ENCODE data around the gene ATP1A3.

ATP1A3 gene

DNA sequence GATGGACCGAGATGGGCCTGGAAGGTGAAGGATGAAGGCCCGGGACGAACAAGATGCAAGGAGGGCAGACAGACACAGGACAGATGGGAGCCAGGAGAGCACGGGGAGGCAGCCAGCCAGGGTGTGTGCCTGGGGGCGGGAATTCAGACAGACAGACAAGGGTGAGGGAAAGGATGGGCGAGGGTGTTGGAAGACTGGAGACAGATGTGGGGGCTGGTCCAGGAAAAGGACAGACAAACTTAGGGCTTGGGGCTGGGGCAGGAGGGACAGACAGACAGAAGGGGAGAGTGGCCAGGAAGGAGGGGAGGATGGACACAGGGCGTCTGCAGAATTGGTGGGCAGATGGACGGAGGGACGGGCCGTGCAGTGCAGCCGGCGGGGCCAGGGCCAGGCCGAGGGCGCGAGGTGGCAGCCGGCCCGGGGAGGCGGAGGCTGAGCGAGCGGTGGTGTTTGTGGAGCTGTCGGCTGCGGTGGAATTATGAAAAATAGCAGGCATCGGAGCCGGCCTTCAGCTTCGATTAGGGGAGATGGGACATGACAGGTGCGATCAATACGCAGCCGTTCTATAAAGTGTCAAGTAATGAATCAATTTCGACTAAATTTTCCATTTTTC, 61.2 kb downstream of the ATP1A3 start:
- H3K79me1 ChIP-seq (ENCODE audit: low read length), result no peaks in the 10 kb centered on the region
- no peak for DNase-seq
- no peak overlapping the region for H2AK5ac ChIP-seq (ENCODE audit: low read length)
- H3K36me3 ChIP-seq (ENCODE audit: control insufficient read depth, insufficient read depth, low read length), result no peaks in the 10 kb centered on the region
- no peak overlapping the region for H2BK120ac ChIP-seq (ENCODE audit: low read depth, low read length)
- no peak overlapping the region for H3K23ac ChIP-seq (ENCODE audit: low read length)
- no CpG with 5 or more reads among the region's 29 CpGs for WGBS (ENCODE audit: extremely low coverage, insufficient coverage, low lambda C conversion rate)
- no peak overlapping the region for H3K27ac ChIP-seq (ENCODE audit: low read depth, low read length)
- no peak overlapping the region for H3K4me2 ChIP-seq (ENCODE audit: low read length)
- H3K4ac ChIP-seq (ENCODE audit: low read depth, low read length), result no peak overlapping the region
- no peak overlapping the region for H3K18ac ChIP-seq (ENCODE audit: low read length)
- H3K27me3 ChIP-seq (ENCODE audit: insufficient read depth, low read length, poor library complexity), result peaks cover 74% of the 10 kb centered on the region
- no peak overlapping the region for H3K4me3 ChIP-seq (ENCODE audit: low read length)
- no peak overlapping the region for H3K9ac ChIP-seq (ENCODE audit: low read length)
- H3K4me1 ChIP-seq (ENCODE audit: control insufficient read depth, low read depth, low read length), result peaks cover 2% of the 10 kb centered on the region
- H4K5ac ChIP-seq (ENCODE audit: low read length), result no peak overlapping the region
- no peak overlapping the region for H3K56ac ChIP-seq (ENCODE audit: low read length)
- no peak overlapping the region for H2BK5ac ChIP-seq (ENCODE audit: low read length)
- H2BK15ac ChIP-seq (replicated peaks; ENCODE audit: low read depth), result no peak overlapping the region
- H3K79me2 ChIP-seq (ENCODE audit: control insufficient read depth, insufficient read depth, low read length), result no peaks in the 10 kb centered on the region
- no peak overlapping the region for H4K8ac ChIP-seq (ENCODE audit: low read depth, low read length)

DNA sequence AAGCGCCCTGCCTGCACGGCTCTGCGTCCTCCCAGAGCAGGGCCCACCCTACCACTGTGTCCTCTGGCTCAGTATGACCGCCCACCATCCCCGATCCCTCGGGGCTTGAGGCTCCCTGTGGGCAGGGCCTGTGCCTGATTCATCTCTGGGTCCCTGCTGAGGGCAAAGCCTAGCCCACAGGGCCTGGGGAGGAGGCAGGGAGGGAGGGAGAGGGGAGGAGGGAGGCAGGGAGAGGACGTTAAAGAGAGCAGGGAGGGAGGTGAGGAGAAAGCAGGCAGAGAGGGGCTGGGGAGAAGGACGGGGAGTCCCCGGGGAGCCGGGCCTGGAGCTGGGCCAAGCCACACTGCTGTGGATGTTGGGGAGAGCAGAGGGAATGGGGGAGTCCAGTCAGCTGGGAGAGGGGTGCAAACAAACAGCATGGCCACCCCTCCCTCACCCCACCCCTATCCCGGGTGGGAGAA, 61.7 kb downstream of the ATP1A3 start:
- Histone ChIP-seq H2BK5ac (ENCODE audit: low read length) (no peak overlapping the region), H3K27me3 (ENCODE audit: insufficient read depth, low read length, poor library complexity) (peaks cover 73% of the 10 kb centered on the region), H3K27ac (ENCODE audit: low read depth, low read length) (no peak overlapping the region), H4K8ac (ENCODE audit: low read depth, low read length) (no peak overlapping the region), H3K4ac (ENCODE audit: low read depth, low read length) (no peak overlapping the region), H3K18ac (ENCODE audit: low read length) (no peak overlapping the region), H3K79me2 (ENCODE audit: control insufficient read depth, insufficient read depth, low read length) (no peaks in the 10 kb centered on the region), H3K56ac (ENCODE audit: low read length) (no peak overlapping the region), H3K79me1 (ENCODE audit: low read length) (no peaks in the 10 kb centered on the region), H3K4me1 (ENCODE audit: control insufficient read depth, low read depth, low read length) (peaks cover 2% of the 10 kb centered on the region), H3K4me3 (ENCODE audit: low read length) (no peak overlapping the region), H3K4me2 (ENCODE audit: low read length) (no peak overlapping the region), H2BK120ac (ENCODE audit: low read depth, low read length) (no peak overlapping the region), H3K9ac (ENCODE audit: low read length) (no peak overlapping the region), H3K36me3 (ENCODE audit: control insufficient read depth, insufficient read depth, low read length) (no peaks in the 10 kb centered on the region), H2AK5ac (ENCODE audit: low read length) (no peak overlapping the region), H2BK15ac (replicated peaks; ENCODE audit: low read depth) (no peak overlapping the region), H4K5ac (ENCODE audit: low read length) (no peak overlapping the region), H3K23ac (ENCODE audit: low read length) (no peak overlapping the region)
- WGBS (ENCODE audit: extremely low coverage, insufficient coverage, low lambda C conversion rate), result no CpG with 5 or more reads among the region's 11 CpGs
- DNase-seq, result no peak

DNA sequence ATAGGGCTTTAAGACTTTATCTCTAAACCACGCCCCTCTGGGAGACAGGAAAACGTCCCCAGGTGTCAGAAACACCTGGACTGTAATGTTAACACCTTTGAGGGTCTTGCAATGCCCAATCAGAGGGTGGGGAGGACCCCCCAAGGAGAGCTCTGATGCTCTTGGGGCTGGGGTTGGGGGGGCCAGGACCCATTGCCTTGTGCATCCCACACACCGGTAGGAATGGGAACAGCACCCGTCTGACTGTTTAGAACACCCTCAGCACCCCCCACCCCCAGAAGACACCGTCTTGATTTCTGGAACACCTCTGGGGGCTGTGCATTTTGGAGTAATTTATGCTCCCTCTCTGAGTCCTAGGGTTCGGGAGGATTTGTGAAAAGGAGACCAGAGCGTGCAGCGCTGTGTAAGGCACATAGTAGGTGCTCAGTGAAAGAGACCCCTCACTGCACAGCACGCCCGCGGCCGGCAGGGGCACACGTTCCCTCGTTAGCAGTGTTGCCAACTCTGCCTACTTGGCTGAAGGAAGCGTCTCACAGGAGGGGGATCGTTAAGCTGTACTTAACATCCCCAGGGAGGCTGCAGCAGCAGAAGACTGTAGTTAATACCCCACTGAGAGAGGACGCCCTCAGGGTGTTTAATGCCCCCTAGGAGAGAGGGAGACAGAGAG, 63.0 kb downstream of the ATP1A3 start:
- Histone ChIP-seq H4K8ac (ENCODE audit: low read depth, low read length) (no peak overlapping the region), H3K27ac (ENCODE audit: low read depth, low read length) (no peak overlapping the region), H4K5ac (ENCODE audit: low read length) (no peak overlapping the region), H3K79me1 (ENCODE audit: low read length) (no peaks in the 10 kb centered on the region), H3K18ac (ENCODE audit: low read length) (no peak overlapping the region), H2BK120ac (ENCODE audit: low read depth, low read length) (no peak overlapping the region), H3K9ac (ENCODE audit: low read length) (no peak overlapping the region), H2BK5ac (ENCODE audit: low read length) (no peak overlapping the region), H2BK15ac (replicated peaks; ENCODE audit: low read depth) (no peak overlapping the region), H3K36me3 (ENCODE audit: control insufficient read depth, insufficient read depth, low read length) (no peaks in the 10 kb centered on the region), H3K79me2 (ENCODE audit: control insufficient read depth, insufficient read depth, low read length) (no peaks in the 10 kb centered on the region), H3K4me3 (ENCODE audit: low read length) (no peak overlapping the region), H3K4ac (ENCODE audit: low read depth, low read length) (no peak overlapping the region), H3K4me1 (ENCODE audit: control insufficient read depth, low read depth, low read length) (peaks cover 2% of the 10 kb centered on the region), H3K4me2 (ENCODE audit: low read length) (no peak overlapping the region), H2AK5ac (ENCODE audit: low read length) (no peak overlapping the region), H3K23ac (ENCODE audit: low read length) (no peak overlapping the region), H3K27me3 (ENCODE audit: insufficient read depth, low read length, poor library complexity) (peaks cover 75% of the 10 kb centered on the region), H3K56ac (ENCODE audit: low read length) (no peak overlapping the region)
- WGBS (ENCODE audit: extremely low coverage, insufficient coverage, low lambda C conversion rate), result no CpG with 5 or more reads among the region's 17 CpGs
- DNase-seq, result peak; percentile 73

- Histone ChIP-seq H3K9ac (ENCODE audit: low read length) (no peak overlapping the region), H3K56ac (ENCODE audit: low read length) (no peak overlapping the region), H3K79me1 (ENCODE audit: low read length) (no peaks in the 10 kb centered on the region), H3K27me3 (ENCODE audit: insufficient read depth, low read length, poor library complexity) (peaks cover 78% of the 10 kb centered on the region), H3K27ac (ENCODE audit: low read depth, low read length) (no peak overlapping the region), H3K4me3 (ENCODE audit: low read length) (no peak overlapping the region), H2BK120ac (ENCODE audit: low read depth, low read length) (no peak overlapping the region), H3K79me2 (ENCODE audit: control insufficient read depth, insufficient read depth, low read length) (no peaks in the 10 kb centered on the region), H4K5ac (ENCODE audit: low read length) (no peak overlapping the region), H3K23ac (ENCODE audit: low read length) (no peak overlapping the region), H2BK15ac (replicated peaks; ENCODE audit: low read depth) (no peak overlapping the region), H3K4me2 (ENCODE audit: low read length) (no peak overlapping the region), H3K4me1 (ENCODE audit: control insufficient read depth, low read depth, low read length) (peaks cover 2% of the 10 kb centered on the region), H4K8ac (ENCODE audit: low read depth, low read length) (no peak overlapping the region), H3K4ac (ENCODE audit: low read depth, low read length) (no peak overlapping the region), H3K18ac (ENCODE audit: low read length) (no peak overlapping the region), H2BK5ac (ENCODE audit: low read length) (no peak overlapping the region), H2AK5ac (ENCODE audit: low read length) (no peak overlapping the region), H3K36me3 (ENCODE audit: control insufficient read depth, insufficient read depth, low read length) (no peaks in the 10 kb centered on the region)
- DNase-seq, result no peak
- no CpG with 5 or more reads among the region's 7 CpGs for WGBS (ENCODE audit: extremely low coverage, insufficient coverage, low lambda C conversion rate)
These were observed 63.7 kb downstream of the ATP1A3 start for GRCh38 chr19:41930322-41930722.

- no peak overlapping the region for H3K4me3 ChIP-seq (ENCODE audit: low read length)
- H3K23ac ChIP-seq (ENCODE audit: low read length), result no peak overlapping the region
- H2BK5ac ChIP-seq (ENCODE audit: low read length), result no peak overlapping the region
- no peak overlapping the region for H2BK120ac ChIP-seq (ENCODE audit: low read depth, low read length)
- H4K8ac ChIP-seq (ENCODE audit: low read depth, low read length), result no peak overlapping the region
- no peaks in the 10 kb centered on the region for H3K36me3 ChIP-seq (ENCODE audit: control insufficient read depth, insufficient read depth, low read length)
- no peak overlapping the region for H2BK15ac ChIP-seq (replicated peaks; ENCODE audit: low read depth)
- H3K56ac ChIP-seq (ENCODE audit: low read length), result no peak overlapping the region
- H3K79me1 ChIP-seq (ENCODE audit: low read length), result no peaks in the 10 kb centered on the region
- H3K9ac ChIP-seq (ENCODE audit: low read length), result no peak overlapping the region
- no peak overlapping the region for H3K18ac ChIP-seq (ENCODE audit: low read length)
- H3K27ac ChIP-seq (ENCODE audit: low read depth, low read length), result no peak overlapping the region
- WGBS (ENCODE audit: extremely low coverage, insufficient coverage, low lambda C conversion rate), result no CpG with 5 or more reads among the region's 14 CpGs
- no peak overlapping the region for H3K4me2 ChIP-seq (ENCODE audit: low read length)
- H2AK5ac ChIP-seq (ENCODE audit: low read length), result no peak overlapping the region
- peaks cover 82% of the 10 kb centered on the region for H3K27me3 ChIP-seq (ENCODE audit: insufficient read depth, low read length, poor library complexity)
- H3K4me1 ChIP-seq (ENCODE audit: control insufficient read depth, low read depth, low read length), result peaks cover 2% of the 10 kb centered on the region
- DNase-seq, result no peak
- no peak overlapping the region for H4K5ac ChIP-seq (ENCODE audit: low read length)
- H3K4ac ChIP-seq (ENCODE audit: low read depth, low read length), result no peak overlapping the region
- H3K79me2 ChIP-seq (ENCODE audit: control insufficient read depth, insufficient read depth, low read length), result no peaks in the 10 kb centered on the region
These were observed 64.4 kb downstream of the ATP1A3 start for GRCh38 chr19:41929536-41930071.

Measured in mesendoderm (in vitro differentiated cells).